HepG2 (cell line): Measurements from ENCODE around the gene ACSL3. TPM values are rescaled to one million over a fixed set of nuclear protein-coding genes. Genes with fewer than 3 reads are reported as not detected.

ENCODE experiments used
- ARHGAP35 ChIP-seq: sonication (generic); formaldehyde crosslinking; IDR thresholded peaks from 2 replicates; pipeline ENCODE4 v1.9.0; 2022; ENCODE audit warnings: mild to moderate bottlenecking, inconsistent platforms, moderate library complexity, missing genetic modification reagents, borderline replicate concordance
- CEBPB ChIP-seq: IDR thresholded peaks from 2 replicates; pipeline ENCODE4 v1.6.1; 2011; ENCODE audit warnings: low read depth, low read length, improper control_type of control experiment, borderline replicate concordance
- FOXA1 ChIP-seq, 2 experiments: fragments of 450-650 bp in 1 of 2; sonication (generic) in 1 of 2; formaldehyde crosslinking in 1 of 2; IDR thresholded peaks; 2 replicates each; pipeline versions ENCODE4 v1.4.0 to v1.6.1; 2016 to 2020; ENCODE audit warnings: missing genetic modification reagents in 1 of 2
- HES4 ChIP-seq: sonication (generic); formaldehyde crosslinking; IDR thresholded peaks from 2 replicates; pipeline ENCODE4 v1.9.0; 2021; ENCODE audit warnings: mild to moderate bottlenecking, missing genetic modification reagents, borderline replicate concordance
- KLF16 ChIP-seq, 2 experiments: sonication (generic) in 1 of 2; formaldehyde crosslinking in 1 of 2; IDR thresholded peaks; 2 replicates each; pipeline versions ENCODE4 v1.6.1 to v1.8.0; 2016 to 2023; ENCODE audit warnings: missing genetic modification reagents in 2 of 2, missing compliant biosample characterization in 1 of 2
- MLXIP ChIP-seq: sonication (generic); formaldehyde crosslinking; IDR thresholded peaks from 2 replicates; pipeline ENCODE4 v1.9.0; 2021; ENCODE audit warnings: missing genetic modification reagents, borderline replicate concordance
- PRDM15 ChIP-seq: sonication (generic); formaldehyde crosslinking; IDR thresholded peaks from 2 replicates; pipeline ENCODE4 v1.4.0; 2020; ENCODE audit warnings: missing genetic modification reagents
- RARG ChIP-seq: sonication (generic); formaldehyde crosslinking; IDR thresholded peaks from 2 replicates; pipeline ENCODE4 v1.4.0; 2020; ENCODE audit warnings: low read depth, mild to moderate bottlenecking, missing genetic modification reagents
- ZNF10 ChIP-seq: sonication (generic); formaldehyde crosslinking; IDR thresholded peaks from 2 replicates; pipeline ENCODE4 v1.4.0; 2020; ENCODE audit warnings: mild to moderate bottlenecking, low read depth, missing genetic modification reagents, borderline replicate concordance
- ZNF282 ChIP-seq: fragments of 450-650 bp; IDR thresholded peaks from 2 replicates; pipeline ENCODE4 v1.6.1; 2018; ENCODE audit not compliant: partially characterized antibody
- ZNF710 ChIP-seq: sonication (generic); formaldehyde crosslinking; IDR thresholded peaks from 2 replicates; pipeline ENCODE4 v1.5.0; 2020; ENCODE audit warnings: mild to moderate bottlenecking, missing genetic modification reagents, borderline replicate concordance
- ZSCAN22 ChIP-seq: sonication (generic); formaldehyde crosslinking; IDR thresholded peaks from 2 replicates; pipeline ENCODE4 v1.4.0; 2020; ENCODE audit warnings: mild to moderate bottlenecking, missing genetic modification reagents
- polyA plus RNA-seq, 8 experiments: library from polyadenylated mRNA; depleted of rRNA in 3 of 8; stranded (reverse) in 7 of 8; unstranded in 1 of 8; fragments of >200 nt; fragmentation: Illumina TruSeq in 4 of 8; extraction: Trizol in 4 of 8; gene quantifications; 2 replicates each; pipeline versions ENCODE4 v1.2.1 to v1.2.3, GENCODE V29; 2011 to 2016; ENCODE audit warnings: low read depth in 4 of 8, missing spikeins in 1 of 8, mixed read lengths in 1 of 8; ENCODE audit not compliant: insufficient read depth in 1 of 8
- total RNA-seq, 5 experiments: library from RNA; depleted of rRNA; stranded (reverse); fragments of >200 nt; fragmentation: Illumina TruSeq; extraction: Trizol; gene quantifications; 2 replicates each; pipeline ENCODE4 v1.2.3, GENCODE V29; 2016; ENCODE audit warnings: low read depth in 1 of 5

ACSL3 gene
- total and polyA plus RNA-seq, 2 of the 13 experiments (the other 11 are each of a cell fraction or from before 2014, with no cell fraction given) = 305 to 365 TPM

- no peak for TF ChIP-seq PRDM15
- no peak for TF ChIP-seq ZSCAN22 (CRISPR knock-in tag)
- TF ChIP-seq HES4 (CRISPR knock-in tag) = no peak
- TF ChIP-seq RARG = no peak
- TF ChIP-seq CEBPB = peak; percentile 91
- TF ChIP-seq ZNF10 = no peak
- no peak; a peak in 1 of 4 replicates for TF ChIP-seq KLF16 (CRISPR knock-in tag; IDR thresholded peaks at IDR 0.05)
- no peak for TF ChIP-seq ZNF710 (CRISPR knock-in tag)
- TF ChIP-seq ARHGAP35 (CRISPR knock-in tag) = no peak
- TF ChIP-seq FOXA1 (IDR thresholded peaks at IDR 0.05) = no peak
- 0 out of 2 replicates have a peak, but pooled peaks have one; percentile 3 for TF ChIP-seq FOXA1 (CRISPR knock-in tag; IDR thresholded peaks at IDR 0.05)
- no peak for TF ChIP-seq ZNF282
- TF ChIP-seq MLXIP = no peak
Measured at GRCh38 chr2:222907790-222908441, 47.1 kb downstream of the ACSL3 start (continued).
